OCI-LY1 (cell line): ENCODE results near the gene PDAP1.
"Not testable (repeated sequence)": the region's sequence is repeated elsewhere in the genome, so short reads cannot be mapped to it uniquely, and the experiment has no call there.

Experiments used
- H2AFZ ChIP-seq: fragments of 200-600 bp; sonication (generic), shearing (Covaris generic); 2 replicates; pipeline ENCODE4 v1.6.0; 2014; ENCODE audit warnings: antibody characterized with exemption, mild to moderate bottlenecking, low read length
- H3F3A ChIP-seq: fragments of 200-600 bp; sonication (generic), shearing (Covaris generic); 2 replicates; pipeline ENCODE4 v1.6.0; 2014; ENCODE audit warnings: mild to moderate bottlenecking, antibody characterized with exemption, low read length, moderate library complexity; ENCODE audit not compliant: insufficient read depth
- H3K27ac ChIP-seq: fragments of 200-600 bp; sonication (generic); 2 replicates; pipeline ENCODE4 v1.5.1; 2014; ENCODE audit warnings: low read length, mixed run types, mild to moderate bottlenecking, low read depth; ENCODE audit not compliant: poor library complexity, severe bottlenecking
- H3K27me3 ChIP-seq: fragments of 200-600 bp; sonication (generic); 2 replicates; pipeline ENCODE4 v1.6.0; 2014; ENCODE audit warnings: antibody characterized with exemption, mild to moderate bottlenecking, low read length, moderate library complexity; ENCODE audit not compliant: insufficient read depth
- H3K36me3 ChIP-seq: fragments of 200-600 bp; sonication (generic); 2 replicates; pipeline ENCODE4 v1.6.1; 2014; ENCODE audit warnings: mild to moderate bottlenecking, antibody characterized with exemption, low read length, moderate library complexity, mixed read lengths; ENCODE audit not compliant: insufficient read depth
- H3K4me1 ChIP-seq: fragments of 200-600 bp; sonication (generic); 2 replicates; pipeline ENCODE4 v1.5.1; 2014; ENCODE audit warnings: mild to moderate bottlenecking, low read length, moderate library complexity; ENCODE audit not compliant: insufficient read depth, severe bottlenecking
- H3K4me2 ChIP-seq: fragments of 200-600 bp; sonication (generic), shearing (Covaris generic); 2 replicates; pipeline ENCODE4 v1.6.1; 2014; ENCODE audit warnings: low read length
- H3K4me3 ChIP-seq: fragments of 200-600 bp; sonication (generic); 2 replicates; pipeline ENCODE4 v1.5.1; 2014; ENCODE audit warnings: low read length, low read depth, mild to moderate bottlenecking, mixed read lengths; ENCODE audit not compliant: poor library complexity, severe bottlenecking
- H3K79me2 ChIP-seq: fragments of 200-600 bp; shearing (Covaris generic); 2 replicates; pipeline ENCODE4 v1.6.1; 2016; ENCODE audit warnings: mixed run types, low read length, mixed read lengths; ENCODE audit not compliant: insufficient read depth
- H3K9ac ChIP-seq: fragments of 200-600 bp; sonication (generic), shearing (Covaris generic); 2 replicates; pipeline ENCODE4 v1.6.1; 2014; ENCODE audit warnings: mild to moderate bottlenecking, low read length, mixed read lengths
- H3K9me2 ChIP-seq: fragments of 200-600 bp; sonication (generic), shearing (Covaris generic); 2 replicates; pipeline ENCODE4 v1.6.1; 2014; ENCODE audit warnings: low read depth, mild to moderate bottlenecking, low read length, mixed read lengths
- H3K9me3 ChIP-seq: fragments of 200-600 bp; shearing (Covaris generic); 2 replicates; pipeline ENCODE4 v1.6.1; 2014; ENCODE audit warnings: low read length, mixed read lengths
- H4K20me1 ChIP-seq: fragments of 200-600 bp; sonication (generic), shearing (Covaris generic); 2 replicates; pipeline ENCODE4 v1.6.0; 2016; ENCODE audit warnings: mild to moderate bottlenecking, low read length; ENCODE audit not compliant: insufficient read depth
- CTCF ChIP-seq: fragments of 200-600 bp; sonication (generic), shearing (Covaris generic); IDR thresholded peaks from 2 replicates; pipeline ENCODE4 v1.5.1; 2017; ENCODE audit warnings: mild to moderate bottlenecking, antibody characterized with exemption, low read length, moderate library complexity, mixed read lengths
- EZH2 ChIP-seq: fragments of 200-600 bp; sonication (generic), shearing (Covaris generic); IDR thresholded peaks from 2 replicates; pipeline ENCODE4 v1.8.0; 2017; ENCODE audit warnings: borderline replicate concordance, mixed run types, mild to moderate bottlenecking, antibody characterized with exemption, low read length, moderate library complexity, mixed read lengths

PDAP1 gene

DNA sequence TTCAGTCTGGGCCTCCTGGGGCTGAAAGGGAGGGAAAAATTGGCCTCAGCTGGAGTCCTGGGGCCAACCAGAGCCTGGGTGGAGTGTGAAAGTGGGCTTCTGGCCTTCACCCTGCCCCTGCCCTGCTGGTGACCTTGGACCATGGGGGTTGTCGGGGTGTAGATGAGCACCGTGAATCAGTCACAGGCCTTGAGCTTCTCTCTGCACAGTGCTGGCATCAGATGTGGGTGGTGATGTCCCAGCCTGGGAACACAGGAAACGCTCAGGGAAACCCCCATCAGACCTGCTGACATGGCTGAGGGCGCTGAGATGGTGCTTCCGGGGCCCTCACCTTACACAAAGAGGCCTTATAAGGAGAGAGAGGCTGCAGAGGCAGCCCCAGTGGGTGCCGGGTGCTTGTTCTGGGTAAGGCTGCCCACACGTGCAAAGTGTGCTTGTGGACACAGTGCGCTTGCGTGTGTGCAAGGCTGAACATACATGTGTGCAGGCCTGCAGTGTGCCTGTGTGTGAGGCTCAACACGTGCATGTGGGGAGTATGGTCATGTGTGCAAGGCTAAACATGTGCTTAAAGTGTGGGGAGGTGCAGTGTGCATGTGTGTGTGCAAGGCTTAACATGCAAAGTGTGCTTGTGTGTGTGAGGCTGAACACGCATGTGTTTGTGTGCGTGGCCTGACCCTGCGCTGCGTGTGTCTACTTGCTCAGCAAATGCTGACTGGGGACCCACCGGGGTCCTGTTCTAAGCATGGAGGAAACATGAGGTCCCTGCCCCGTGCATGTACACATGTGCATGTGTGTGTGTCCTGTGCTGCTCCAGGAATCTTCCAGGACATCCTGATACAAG is 27.4 kb downstream of the PDAP1 start:
- peaks cover 19% of the 10 kb centered on the region for H3F3A ChIP-seq
- TF ChIP-seq EZH2 (no peak), CTCF (no peak)
- H3K27ac ChIP-seq, result peak overlapping the region; percentile 96
- H3K36me3 ChIP-seq, result peaks cover 57% of the 10 kb centered on the region
- no peaks in the 10 kb centered on the region for H3K9me2 ChIP-seq
- H3K27me3 ChIP-seq, result no peaks in the 10 kb centered on the region
- H3K9ac ChIP-seq, result peak overlapping the region; percentile 74
- H2AFZ ChIP-seq, result no peak overlapping the region
- H4K20me1 ChIP-seq, result no peaks in the 10 kb centered on the region
- no peaks in the 10 kb centered on the region for H3K9me3 ChIP-seq
- peak overlapping the region; percentile 48 for H3K4me3 ChIP-seq
- H3K79me2 ChIP-seq, result peaks cover 15% of the 10 kb centered on the region; the same call in 1 of the 2 replicates
- peak overlapping the region; percentile 69 for H3K4me2 ChIP-seq
- H3K4me1 ChIP-seq, result peaks cover 49% of the 10 kb centered on the region

DNA sequence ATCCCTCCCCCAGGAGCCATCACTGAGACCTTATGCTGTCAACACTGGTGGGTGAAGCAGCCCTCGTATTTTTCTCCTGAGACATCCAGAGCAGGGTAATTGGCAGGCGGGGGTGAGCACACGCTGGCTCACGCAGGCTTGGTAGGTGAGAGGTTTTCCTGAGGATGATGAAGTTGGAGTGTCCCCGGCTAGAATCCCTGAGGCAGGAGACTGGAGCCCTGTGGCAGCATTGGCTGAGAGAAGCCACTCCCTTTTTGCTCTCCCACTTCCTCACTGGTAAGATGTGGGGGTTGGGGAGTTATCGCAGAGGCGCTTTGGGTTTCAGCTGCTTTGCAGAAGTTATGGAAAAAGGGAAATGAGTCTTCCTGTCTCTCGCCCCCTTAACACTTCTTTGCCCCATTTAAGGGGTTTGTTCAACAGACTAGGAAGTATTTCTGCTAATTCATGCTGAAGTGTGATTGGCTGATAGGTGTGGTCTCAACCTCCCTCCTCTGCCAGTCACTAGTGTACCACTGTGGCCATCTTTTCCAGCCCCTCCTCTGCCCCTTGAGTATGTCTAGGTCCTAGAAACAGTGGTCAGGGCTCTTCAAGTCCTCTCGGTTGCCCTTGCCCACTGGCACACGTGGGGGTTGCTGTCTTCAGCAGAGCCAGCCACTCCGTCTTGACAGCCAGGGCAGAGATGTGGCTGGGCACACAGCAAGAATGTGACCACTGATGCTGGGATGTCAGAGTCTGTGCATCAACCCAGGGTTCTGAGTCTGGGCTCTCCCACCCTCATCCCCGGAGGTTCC is 28.2 kb downstream of the PDAP1 start:
- Histone ChIP-seq H3K4me3 (peak overlapping the region; percentile 48), H3K9me3 (no peaks in the 10 kb centered on the region), H3K36me3 (peaks cover 52% of the 10 kb centered on the region), H3K27me3 (no peaks in the 10 kb centered on the region), H3K27ac (peak overlapping the region; percentile 96), H3F3A (peaks cover 19% of the 10 kb centered on the region), H4K20me1 (no peaks in the 10 kb centered on the region), H2AFZ (no peak overlapping the region), H3K4me1 (peaks cover 56% of the 10 kb centered on the region), H3K79me2 (peaks cover 17% of the 10 kb centered on the region; the same call in 1 of the 2 replicates), H3K4me2 (peak overlapping the region; percentile 69), H3K9me2 (no peaks in the 10 kb centered on the region), H3K9ac (peak overlapping the region; percentile 74)
- TF ChIP-seq EZH2, result no peak
- TF ChIP-seq CTCF, result no peak

DNA sequence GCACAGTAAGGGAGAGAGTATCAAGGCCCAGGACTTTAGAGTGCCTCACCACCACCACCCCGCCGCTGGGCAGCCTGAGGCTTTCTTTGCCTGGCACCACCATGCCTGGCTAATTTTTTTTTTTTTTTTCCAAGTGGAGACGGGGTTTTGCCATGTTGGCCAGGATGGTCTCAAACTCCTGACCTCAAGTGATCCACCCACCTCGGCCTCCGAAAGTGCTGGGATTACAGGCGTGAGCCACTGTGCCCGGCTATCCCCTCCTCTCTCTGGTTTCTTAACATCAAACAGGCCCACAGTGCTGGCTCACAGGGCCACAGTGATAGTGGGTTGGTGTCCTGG is 28.7 kb downstream of the PDAP1 start:
- not testable (repeated sequence) for H2AFZ ChIP-seq
- peak overlapping the region; percentile 48 for H3K4me3 ChIP-seq

More for the DNA sequence above, 28.7 kb downstream of the PDAP1 start:
- not testable (repeated sequence) for H3K9me2 ChIP-seq, H3K9me3 ChIP-seq, H3K27me3 ChIP-seq, H4K20me1 ChIP-seq
- Histone ChIP-seq H3K79me2 (peaks cover 17% of the 10 kb centered on the region; the same call in 1 of the 2 replicates), H3K27ac (peak overlapping the region; percentile 96), H3F3A (peaks cover 19% of the 10 kb centered on the region), H3K4me2 (peak overlapping the region; percentile 69), H3K4me1 (peaks cover 55% of the 10 kb centered on the region), H3K9ac (peak overlapping the region; percentile 74), H3K36me3 (peaks cover 52% of the 10 kb centered on the region)
